COR-L47 (cell line): Measurements from ENCODE around the gene STX8.
"Not testable (repeated sequence)": the region's sequence is repeated elsewhere in the genome, so short reads cannot be mapped to it uniquely, and the experiment has no call there.

Experiments used
- DNase-seq: peaks from one replicate; lab custom pipeline; 2025; lab: John Stamatoyannopoulos, UW

STX8 gene

DNA sequence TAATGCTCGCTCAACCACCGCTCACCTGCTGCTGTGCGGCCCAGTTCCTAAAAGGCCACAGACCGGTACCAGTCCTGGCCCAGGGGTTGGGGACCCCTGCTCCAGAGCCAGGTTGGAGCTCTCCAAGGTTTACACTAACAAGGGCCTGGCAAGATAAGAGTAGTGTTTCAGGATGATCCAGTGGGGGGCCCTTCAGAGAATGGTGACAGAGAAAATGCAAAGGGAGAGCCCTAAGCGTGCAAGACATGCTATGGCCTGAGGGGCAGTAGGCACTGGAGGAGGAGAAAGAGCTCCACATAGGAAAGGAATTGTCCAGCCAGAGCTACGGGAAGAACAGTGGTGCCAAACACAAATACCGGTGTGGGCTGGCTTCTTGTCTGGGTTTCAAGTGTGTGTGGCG lies 233.4 kb downstream of the STX8 start:
- no peak for DNase-seq

DNA sequence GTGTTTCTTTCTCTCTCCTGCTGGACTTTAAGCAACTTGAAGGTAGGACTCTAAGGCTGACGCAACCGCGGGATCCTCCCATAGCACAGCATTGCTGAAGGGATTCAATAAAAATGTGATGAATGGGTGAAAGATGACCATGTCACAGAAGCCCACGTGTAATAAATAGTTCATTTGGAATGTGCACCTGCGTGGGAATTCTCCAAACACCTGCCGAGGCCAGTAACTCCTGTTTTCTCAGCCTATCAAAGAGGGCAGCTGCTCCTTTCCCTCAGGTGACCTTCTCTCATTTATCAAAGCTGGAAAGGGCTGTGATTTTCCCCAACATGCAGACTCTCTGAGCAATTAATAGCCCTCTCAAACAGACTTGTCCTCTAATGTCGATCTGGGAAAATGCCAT lies 235.7 kb downstream of the STX8 start:
- DNase-seq = no peak

DNA sequence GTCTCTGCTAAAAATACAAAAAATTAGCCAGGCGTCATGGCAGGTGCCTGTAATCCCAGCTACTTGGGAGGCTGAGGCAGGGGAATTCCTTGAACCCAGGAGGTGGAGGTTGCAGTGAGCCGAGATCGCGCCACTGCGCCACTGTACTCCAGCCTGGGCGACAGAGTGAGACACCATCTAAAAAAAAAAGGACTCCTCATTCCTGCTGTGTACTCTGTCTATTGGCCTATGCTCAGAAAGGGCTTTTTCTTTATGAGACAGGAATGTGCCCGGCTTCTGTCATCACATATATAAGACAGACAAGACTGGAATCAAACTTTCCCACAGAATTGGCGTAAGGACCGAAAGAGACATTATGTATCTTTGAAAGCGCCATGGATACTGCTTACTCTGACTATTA lies 236.1 kb downstream of the STX8 start:
- DNase-seq = not testable (repeated sequence)

DNA sequence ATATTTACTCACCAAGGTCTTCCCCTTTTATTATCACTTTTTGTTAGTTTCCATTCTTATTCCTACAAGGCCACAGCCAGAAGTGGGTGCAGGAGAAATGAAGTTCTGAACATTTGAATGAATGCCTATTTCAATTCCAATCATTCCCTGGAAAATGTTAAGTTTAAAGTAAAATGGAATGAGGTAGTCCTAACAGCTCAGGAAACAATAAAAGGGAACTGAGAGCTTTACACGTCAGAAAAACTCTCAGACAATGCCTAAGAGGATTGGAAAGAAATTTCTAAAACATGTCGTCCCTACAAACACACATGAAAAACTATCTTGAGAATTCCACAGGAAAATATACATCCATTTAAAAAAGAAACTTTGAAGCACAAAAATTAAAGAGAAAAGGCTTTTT lies 238.8 kb downstream of the STX8 start:
- no peak for DNase-seq

DNA sequence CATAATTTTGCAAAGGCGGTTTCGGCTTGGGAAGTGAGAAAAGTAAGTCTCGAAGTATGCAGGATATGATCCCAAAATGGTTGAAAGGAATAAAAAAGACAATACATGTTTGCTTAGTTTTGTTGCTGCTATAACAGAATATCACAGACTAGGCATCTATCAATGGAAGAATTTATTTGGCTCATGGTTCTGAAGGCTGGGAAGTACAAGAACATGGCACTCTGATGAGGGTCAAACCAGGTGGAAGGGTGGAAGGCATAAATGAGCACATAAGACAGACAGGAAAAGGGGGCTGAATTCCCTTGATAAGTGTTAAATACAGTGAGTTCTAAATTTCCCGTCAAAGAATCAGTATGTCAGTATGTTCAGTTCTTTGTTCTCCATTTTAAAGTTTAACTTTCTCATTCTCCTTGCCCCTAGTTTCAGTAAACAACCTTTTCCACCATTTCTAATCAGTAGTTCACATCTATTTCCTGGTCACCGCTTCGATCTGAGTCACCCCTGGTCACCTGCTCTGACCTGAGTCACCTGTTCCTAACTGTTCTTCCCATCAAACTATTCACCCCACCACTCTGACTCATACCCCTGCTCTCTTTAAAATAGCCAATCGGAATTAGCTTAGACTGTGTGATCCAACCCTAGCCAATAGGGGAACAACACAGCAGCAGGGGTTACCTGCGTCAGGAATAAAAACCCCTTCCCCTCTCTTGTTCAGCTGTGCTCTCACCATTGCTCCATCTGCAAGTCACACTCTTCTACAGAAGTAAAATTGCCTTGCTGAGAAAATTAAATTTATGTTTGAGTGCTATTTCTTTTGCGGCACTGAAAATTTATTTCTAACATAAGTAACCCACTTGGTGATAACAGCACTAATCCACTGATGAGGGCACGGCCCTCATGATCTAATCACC lies 240.8 kb downstream of the STX8 start:
- no peak for DNase-seq

DNA sequence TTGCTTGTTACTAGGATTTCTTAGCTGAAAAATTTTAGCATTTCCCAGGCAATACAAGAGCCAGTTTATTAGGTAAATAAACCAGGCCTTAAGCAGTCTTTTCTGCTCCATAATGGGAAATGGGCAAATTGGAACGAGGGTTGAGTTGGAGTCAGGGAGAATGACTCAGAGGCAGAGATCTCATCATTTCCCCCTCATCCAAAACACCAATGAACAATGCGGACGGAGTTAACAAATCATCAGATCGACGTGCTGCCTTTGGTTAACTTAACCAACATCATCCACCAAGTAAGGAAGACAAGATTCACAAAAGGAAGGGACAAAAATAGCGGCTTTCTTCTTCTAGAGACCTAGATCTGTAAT lies 243.5 kb downstream of the STX8 start:
- DNase-seq = no peak

DNA sequence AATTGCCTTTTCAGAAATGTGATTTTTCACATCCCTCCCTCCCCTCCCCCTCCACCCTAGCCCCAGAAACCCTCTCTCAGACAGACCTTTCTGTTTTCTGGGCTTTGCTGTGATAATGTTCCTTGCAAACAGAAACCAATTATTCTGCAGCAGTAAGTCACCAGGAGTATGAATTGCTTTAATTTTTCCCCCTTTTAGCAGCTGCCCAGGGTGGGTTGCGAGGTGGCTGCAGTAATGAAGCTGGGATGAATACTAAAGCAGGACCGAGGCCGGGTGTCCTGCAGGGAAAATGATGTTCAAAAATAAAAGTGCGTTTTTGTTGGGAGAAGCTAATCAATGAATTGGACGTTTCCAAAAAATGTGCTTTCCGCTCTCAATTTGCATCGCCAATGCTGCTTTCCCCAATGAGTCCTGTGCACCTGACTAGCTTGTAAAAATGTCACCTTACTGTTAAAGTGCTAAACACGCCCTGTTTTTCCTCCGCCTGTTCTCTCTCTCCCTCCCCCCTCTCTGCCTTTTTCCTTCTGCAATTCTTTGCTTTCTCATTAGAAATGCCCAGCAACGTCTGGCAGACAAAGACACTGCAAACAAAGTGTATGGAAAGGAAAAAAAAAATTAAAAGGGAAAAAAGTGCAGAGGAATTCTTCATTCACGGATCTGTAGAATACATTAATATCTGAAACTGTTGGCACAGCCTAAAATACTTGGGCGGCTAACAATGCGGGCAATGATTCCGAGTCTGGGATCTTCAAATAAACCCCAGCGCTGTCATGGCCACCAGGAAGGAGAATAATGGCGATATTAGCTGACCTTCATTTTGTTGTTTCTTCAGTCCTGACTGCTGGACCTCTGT lies 244.1 kb downstream of the STX8 start:
- DNase-seq = no peak

DNA sequence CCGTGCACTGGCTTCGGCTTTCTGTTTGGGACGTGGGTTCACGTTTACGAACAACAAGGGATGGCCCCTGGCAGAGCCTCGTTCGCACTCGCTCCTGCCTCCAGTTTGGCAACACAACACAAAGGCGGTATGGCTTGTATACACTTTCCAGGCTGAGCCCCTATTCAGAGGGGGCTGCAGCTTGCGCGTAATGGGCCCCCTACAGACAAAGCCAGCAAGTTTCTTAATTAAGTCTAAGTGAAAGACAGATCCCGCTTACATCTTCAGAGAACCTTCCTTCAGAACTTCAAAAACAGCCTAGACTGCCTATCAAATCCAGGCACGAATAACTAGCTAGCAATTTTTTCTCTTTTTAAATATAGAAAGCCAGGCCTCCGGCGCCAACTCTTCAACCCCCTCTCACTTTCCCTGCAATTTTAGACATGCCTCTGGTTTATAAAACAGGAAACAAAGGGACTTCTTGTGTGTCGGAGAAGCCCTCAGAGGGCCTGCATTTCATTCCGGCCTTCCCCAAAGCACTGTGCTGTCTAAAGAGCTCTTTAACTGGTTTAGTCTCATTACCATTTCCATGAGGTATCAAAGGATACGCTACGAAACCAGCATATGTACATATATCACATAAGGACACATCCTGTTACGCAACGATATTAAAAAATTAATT lies 244.9 kb downstream of the STX8 start:
- DNase-seq = no peak

DNA sequence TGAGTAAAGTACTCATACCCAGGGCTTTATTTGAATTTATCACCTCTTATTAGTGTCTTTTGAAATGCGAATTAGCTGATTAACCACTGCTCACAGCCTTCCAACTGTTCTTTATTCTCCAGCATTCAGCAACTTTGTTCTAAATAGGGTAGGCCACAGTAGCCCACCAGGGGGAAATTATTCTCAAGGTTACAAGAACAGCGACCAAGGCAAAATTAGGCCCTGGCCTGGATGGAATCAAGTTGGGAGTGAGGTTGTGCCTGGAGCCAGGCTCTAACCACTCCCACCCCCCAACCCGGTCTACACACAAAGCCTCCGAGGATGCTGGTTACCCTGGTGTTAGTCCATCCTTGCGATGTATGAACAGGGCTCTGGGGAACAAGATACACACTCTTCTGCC lies 245.5 kb downstream of the STX8 start:
- DNase-seq = no peak

DNA sequence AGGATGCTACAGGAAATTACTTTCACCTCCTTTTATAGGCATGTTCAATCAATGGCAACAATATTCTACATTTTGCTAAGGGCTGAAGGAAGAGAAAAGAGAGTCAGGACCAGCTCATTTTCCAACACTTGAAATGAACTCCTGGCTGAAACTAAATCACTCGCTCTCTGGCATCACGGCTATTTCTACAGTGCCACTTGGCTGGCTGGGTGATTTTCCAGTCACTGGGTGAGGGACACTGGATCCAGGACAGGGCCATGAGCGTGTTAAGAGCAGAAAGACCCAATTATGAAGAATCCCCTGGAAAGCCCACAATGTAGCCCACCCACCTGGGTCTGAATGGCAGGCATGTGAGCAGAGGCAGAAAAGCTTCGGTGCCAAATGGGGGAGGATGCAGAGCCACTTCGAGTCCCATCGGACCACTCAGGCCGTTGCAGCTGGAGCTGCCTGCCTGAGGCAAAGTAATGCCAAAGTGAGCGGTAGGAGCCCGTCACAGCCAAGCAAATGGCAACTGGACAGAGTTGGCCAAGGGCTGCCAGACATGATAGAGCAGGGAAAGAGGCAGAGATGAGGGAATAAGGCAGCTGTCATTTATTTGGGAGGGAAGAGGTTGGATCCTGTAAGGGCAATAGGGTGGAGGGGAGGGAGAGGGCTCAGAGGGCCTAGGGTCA lies 246.2 kb downstream of the STX8 start:
- DNase-seq = no peak

DNA sequence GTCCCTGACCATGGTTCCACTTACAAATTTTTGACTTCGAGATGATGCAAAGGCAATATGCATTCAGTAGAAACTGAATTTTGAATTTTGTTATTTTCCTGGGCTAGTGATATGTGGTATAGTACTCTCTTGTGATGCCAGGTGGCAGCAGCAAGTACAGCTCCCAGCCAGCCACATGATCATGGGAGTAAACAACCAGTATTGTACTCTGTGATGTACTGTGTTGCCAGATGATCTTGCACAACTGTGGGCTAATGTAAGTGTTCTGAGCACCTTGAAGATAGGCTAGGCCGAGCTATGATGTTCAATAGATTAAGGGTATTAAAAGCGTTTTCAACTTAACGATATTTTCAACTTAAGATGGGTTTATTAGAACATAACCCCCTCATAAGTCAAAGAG lies 250.8 kb downstream of the STX8 start:
- no peak for DNase-seq

DNA sequence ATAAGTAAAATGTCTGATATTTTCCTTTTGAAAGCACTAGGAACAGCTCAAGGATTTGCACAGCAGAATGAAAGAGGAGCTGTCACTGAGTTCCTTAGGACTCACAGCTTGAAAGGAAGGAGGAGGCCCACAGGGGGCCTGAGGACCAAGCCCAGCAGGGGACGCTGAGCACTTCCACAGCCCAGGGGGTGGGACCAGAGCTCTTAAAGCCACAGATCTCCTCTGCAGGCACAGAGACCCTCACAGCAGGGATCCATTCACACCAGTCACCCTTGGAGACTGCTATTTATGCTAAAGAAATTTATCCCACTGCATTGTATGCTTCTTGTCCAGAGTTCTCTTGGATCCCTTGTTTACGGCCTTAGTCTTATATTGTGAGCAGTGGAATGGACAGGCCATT lies 253.3 kb downstream of the STX8 start:
- no peak for DNase-seq

DNA sequence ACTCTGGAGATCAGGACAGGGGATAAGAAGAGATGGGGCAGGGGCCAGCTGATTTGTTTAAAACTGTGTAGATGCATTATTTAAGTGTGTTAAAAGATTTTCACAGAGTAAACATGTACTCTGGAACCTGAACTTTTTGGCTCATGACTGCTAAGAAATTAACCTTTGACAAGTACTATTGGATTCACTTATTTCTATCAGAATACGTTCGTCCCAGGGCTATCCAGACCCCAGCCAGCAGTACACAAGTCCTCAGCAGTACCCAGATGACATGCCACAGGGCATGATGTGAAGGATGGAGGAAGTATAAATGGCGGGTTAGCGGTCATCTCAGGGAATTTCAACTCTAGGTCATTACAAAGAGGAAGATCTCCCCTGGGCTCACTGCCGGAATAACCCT lies 253.7 kb downstream of the STX8 start:
- DNase-seq = no peak

DNA sequence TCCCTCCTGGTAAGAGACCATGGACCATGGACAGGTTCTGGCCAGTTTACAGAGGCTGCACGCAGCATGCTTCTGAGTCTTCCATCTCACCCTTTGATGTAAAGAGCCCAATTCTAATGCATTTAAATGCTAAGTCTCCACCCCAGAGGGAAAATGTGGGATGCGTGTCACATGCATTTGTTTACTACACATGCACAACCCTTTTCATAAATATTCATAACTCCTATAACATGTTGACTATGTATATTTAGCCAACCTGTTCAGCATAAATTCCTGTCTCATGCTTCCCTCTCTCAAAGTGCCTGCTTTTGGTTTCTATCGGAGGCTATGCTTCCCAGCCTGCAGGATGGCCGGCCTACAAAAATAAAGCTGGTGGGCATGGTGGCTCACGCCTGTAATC lies 260.3 kb downstream of the STX8 start:
- DNase-seq = no peak

DNA sequence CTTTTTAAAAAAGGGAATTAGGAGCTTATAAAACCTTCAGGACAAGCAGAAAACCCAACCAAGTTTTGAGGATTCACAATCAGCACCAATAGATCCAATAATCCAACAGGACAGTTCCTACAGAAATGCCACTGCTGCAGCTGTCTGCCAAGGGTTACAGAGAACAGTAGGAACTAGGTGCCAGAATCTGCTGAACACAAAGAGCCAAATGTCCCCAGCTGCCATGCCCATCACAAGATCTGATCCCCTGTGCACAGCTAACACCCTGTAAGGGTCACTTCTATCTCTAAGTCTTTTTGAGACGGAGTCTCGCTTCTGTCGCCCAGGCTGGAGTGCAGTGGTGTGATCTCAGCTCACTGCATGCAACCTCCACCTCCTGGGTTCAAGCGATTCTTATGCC lies 262.3 kb downstream of the STX8 start:
- DNase-seq = no peak

DNA sequence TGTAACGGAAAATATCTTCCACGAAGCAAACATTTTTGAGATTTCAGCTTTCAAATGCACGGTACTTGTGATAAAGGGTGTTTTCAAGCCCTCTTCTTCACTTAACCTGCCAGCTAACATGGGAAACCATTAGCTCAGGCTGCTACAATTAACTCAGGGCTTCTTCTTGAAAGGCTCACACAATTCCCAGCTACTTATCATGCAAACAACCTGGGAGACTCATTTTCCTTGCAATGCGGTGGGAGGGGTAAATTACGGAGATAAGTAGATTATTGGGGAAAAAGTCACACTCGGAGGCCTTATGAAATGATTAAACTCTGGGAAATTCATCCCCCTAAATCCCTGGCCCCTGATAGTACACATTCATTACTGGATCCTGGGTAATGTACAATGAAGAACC lies 266.4 kb downstream of the STX8 start:
- no peak for DNase-seq

DNA sequence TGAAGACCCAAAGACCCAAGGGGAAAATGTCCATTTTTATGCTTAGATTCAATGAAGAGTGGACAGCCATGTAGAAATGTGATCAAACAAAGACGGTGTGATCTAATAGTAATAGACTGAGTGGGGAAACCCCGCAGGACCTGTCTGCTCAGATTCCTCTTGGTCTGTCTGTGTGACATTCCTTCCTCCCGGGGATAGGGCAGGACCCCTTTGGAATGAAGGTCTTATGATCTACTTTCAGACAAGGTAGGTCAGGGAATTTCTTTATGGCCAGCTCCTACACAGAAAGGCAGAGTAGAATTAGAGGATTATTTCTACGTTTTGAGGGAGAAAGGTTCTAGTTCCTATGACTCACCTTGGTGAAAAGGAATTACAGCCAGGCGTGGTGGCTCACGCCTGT lies 267.6 kb downstream of the STX8 start:
- no peak for DNase-seq

DNA sequence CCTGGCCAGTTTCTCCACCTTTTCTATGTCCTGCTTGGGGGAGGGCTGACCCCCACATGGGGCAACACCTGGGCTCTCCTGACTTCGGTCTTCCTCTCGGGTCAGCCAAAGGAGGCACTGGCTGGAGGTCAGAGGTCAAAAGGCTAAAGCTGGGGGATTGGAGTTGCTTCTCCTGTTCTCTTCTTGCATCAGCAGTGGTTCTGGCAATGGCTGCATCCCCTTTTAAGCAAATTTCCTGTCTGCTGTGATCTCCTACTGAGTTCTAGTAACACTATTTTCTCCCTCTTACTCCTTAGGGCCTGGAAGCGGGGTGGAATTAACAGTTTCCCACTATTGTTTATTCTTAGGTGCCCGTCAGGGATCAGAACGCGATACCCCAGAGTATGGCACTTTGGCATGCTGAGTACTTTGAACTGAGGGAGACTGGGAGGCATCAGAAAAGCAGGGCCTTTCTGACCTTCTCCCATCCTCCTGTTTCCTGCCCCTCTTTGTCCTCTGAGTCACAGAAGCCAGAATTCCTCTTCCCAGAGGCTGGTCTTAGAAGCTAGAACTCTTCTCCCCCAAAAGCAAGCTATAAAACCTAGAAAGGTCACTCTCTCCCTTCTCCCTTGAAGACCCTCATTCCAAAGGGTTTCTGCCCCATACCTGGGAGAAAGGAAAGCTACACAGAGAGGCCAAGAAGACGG lies 268.2 kb downstream of the STX8 start:
- no peak for DNase-seq

DNA sequence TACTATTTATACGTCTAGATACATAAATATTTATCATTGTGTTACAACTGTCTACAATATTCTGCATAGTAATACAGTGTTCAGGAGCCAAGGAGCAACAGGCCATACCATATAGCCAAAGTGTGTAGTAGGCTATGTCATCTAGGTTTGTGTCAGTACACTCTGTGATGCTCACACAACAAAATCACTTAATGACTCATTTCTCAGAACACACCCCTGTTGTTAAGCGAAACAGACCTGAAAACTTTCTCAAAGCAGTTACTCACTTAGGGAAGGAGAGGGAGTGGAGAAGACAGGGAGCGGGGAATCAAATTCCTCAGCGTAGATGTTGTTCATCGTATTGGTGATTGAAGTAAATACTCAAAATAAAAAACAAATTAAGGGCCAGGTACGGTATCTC lies 269.5 kb downstream of the STX8 start:
- no peak for DNase-seq

DNA sequence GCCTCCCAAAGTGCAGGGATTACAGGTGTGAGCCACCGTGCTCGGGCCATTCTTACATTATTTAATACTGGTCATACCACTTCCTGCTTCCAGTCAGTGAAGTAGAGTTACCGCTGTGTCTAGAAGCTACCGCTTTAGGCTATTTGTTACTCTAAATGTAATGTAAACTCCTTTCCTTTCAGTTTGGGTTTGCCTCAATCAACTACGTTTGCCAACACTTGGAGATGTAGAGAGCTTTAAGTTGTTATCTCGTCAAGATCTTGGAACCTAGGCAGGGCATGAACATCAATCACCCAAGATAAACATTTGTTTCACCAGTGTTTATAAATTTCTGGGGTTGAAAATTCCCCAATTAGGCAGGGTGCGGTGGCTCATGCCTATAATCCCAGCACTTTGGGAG lies 275.9 kb downstream of the STX8 start:
- no peak for DNase-seq

DNA sequence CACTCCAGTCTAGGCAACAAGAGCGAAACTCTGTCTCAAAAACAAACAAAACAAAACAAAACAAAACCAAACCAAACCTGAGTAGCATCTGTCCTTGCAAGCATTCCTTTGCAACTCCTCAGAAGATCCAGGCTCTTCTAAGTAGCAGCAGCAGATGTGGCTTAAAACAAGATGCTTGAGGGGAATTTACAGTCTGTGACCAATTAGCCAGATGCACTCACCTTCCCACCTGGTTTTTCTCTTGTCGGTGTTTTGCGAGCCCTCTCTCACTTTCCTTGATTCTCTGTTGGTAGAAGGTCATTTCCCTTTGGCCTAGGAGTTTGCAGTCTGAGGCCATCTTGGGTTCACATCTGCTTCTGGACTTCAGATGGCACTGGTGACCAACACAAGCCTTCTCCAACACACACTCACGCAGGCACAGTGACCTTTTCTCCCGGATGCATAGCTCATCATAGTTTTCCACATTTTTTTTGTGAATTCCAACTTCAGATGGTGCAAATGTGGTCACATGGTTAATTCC lies 276.8 kb downstream of the STX8 start:
- no peak for DNase-seq
